ELF-1 (cell line): ENCODE measurements around the gene PCSK5.
"Not testable (repeated sequence)": the region's sequence is repeated elsewhere in the genome, so short reads cannot be mapped to it uniquely, and the experiment has no call there.

Experiments
- DNase-seq: peaks from one replicate; pipeline ENCODE4 v3.0.0-alpha.2; 2016; ENCODE audit warnings: low read depth, low spot score

The PCSK5 gene

DNA sequence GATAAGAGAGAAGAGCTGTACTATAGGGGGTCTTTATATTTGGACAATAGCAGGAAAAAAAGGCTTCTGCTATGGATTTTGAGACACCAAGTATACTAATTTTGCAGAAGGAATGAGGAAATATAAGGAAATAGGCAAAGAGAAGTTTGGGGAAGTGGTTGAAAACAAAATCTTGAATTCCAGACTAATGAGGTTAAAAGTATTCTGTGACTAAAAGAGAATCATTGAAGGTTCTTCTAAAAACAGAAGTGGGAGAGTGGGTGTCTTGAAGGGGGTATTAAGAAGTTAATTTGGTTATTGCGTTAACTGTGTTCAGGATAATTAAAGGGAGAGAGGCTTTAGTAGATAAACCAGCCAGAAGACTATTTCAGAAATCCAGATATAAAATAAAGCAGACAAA is 355.0 kb downstream of the PCSK5 start:
- DNase-seq, result no peak

DNA sequence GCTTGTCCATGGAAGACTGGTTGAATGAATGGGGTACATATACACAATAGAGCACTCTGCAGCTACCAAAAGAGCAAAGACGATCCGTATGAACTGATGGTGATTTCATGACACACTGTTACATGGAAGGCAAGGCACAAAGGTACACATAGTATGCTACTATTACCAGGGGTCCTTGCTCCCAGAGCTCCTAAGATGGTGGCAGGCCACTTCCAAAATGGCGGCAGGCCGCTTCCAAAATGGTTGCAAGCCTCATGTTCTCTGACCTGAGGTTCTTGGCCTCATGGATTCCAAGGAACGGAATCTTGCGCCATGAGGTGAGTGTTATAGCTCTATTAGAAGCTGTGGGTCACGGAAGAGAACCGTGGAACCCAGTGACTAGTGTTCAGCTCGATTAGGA is 356.2 kb downstream of the PCSK5 start:
- DNase-seq, result no peak

DNA sequence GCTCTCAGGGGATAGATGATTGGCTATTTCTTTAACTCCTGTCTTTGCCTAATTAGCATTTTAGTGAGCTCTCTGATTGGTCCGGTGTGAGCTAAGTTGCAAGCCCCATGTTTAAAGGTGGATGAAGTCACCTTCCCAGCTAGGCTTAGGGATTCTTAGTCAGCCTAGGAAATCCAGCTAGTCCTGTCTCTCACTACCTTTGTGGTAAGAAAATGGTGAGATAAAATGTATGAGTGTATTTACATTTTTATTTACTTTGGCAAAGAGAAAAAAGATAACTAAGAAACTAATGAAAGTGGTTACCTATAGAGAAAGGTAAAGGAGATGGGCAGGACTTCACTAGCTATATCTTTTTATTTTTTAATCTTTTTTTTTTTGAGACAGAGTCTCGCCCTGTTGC is 357.0 kb downstream of the PCSK5 start:
- no peak for DNase-seq

DNA sequence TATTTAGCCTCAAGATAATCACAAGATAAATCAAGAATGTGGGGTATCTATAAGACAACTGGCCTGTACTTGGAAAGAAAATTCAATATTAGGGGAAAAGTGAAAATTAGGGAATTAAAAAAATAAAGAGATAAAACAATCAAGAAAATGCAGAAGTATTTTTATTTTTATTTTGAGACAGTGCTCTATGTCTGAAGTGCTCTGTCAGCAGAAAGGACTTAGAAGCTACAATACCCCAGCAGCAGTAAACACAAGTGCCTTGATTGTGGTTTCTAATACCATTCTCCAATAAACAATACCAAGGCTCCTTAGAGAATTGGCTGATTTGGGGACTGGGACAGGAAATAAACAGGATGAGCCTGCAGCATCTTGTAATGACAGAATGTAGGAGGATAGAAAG is 358.8 kb downstream of the PCSK5 start:
- DNase-seq, result no peak

DNA sequence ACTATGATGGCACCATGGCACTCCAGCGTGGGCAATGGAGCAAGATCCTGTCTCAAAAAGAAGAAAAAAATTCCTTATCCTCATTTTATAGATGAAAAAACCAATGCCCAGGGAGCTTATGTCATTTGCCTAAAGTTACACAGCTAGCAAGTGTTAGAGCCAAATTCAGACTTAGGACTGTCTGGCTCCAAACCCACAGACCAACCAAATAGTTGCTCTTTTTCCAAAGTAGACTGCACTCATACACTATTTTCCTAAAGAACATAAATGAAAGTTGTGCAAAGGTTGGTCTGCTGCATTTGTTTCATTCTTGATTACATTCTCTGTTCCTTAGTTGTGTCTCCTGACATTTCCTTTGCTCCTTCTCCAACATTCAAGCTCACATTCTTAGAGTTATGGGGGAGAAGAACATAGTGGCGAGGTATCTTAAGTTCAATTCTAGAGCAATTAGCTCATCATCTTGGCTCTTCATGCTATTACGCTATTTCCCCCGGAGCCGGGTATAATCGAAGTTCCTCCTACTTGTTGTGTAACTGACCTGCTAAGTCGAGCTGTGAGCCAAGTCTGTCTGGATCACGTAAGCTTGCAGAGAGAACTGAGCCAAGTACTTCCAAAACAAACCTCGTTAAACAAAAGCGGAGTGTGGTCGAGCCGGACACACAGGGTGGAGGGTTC is 365.4 kb downstream of the PCSK5 start:
- DNase-seq, result no peak

GRCh38 chr9:76257311-76257710 is 366.8 kb downstream of the PCSK5 start:
- DNase-seq, result no peak

GRCh38 chr9:76266649-76267283 is 376.3 kb downstream of the PCSK5 start:
- peak; percentile 9 for DNase-seq

- DNase-seq, result no peak
These were observed 376.8 kb downstream of the PCSK5 start for GRCh38 chr9:76267284-76267652.

DNA sequence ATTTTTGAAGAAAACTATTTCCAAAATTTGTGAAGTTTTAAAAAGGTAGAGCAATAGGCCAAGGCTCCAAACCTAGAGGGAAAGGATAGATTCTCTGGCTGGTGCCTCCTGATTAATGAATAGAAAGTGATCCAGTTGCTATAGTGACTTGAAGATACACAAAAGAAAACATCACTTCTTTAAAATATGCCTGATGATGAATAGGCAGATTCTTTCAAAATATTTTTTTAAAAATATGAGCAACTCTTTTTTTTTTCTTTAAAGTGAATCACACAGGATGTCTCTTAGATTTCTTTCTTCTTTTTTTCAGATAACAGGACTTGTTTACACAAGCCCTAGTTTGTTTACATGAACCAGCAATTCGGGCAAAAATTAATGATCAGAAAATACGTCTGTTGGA is 379.3 kb downstream of the PCSK5 start:
- DNase-seq, result no peak

DNA sequence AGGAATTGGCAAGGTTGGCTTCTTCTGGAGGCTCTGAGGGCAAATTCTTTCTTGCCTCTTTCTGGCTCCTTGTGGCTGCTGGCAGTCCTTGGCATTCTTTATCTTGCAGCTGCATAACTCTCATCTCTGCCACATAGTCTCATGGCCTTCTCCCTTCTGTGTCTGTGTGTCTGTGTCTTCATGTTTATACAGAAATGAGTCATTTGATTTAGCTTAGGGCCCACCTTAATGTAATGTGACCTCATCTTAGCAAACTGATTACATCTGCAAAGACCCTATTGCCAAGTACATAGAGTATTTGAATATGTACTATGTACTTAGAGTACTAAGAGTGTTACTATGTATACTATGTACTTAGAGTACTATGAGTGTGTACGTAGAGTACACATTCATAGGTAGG is 381.3 kb downstream of the PCSK5 start:
- DNase-seq, result no peak

DNA sequence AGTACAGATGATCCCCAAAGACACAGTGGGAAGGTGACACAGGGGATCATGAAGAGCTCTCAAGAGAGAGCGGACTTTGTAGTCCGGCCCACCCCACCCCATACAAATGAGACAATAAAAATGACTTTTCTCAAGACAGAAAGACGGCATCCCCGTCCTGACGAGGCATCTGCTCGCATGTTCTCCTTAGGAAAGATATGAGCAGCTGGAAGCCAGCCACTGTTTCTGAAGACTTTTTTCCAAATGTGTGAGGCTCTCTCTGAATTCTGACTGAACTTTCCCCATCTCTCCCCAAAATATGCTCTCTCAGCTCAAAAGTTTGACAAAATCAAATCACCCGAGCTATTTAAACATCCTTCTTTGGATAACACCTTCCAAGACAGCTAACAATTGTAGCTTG is 398.6 kb downstream of the PCSK5 start:
- DNase-seq, result no peak

- no peak for DNase-seq
These were observed 399.2 kb downstream of the PCSK5 start for GRCh38 chr9:76289703-76290102.

DNA sequence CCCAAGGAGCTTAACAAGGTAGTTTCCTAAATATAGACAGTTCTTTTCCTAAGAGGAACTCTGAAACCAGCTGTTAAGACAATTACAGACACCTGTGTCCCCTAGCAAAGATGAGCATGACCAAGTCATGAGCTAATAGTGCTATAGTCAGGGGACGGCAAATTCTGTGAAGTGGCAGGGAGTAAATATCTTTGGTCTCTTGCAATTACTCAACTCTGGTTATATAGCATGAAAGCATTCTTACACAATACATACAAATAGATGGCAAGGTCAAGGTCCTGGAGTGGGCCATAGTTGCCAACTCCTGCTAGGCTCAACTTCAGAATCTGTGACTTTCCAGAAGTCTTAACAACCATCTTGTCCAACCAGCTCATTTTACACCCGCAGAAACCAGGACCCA is 400.1 kb downstream of the PCSK5 start:
- no peak for DNase-seq

- DNase-seq, result no peak
These were observed 401.8 kb downstream of the PCSK5 start for GRCh38 chr9:76292246-76292645.

DNA sequence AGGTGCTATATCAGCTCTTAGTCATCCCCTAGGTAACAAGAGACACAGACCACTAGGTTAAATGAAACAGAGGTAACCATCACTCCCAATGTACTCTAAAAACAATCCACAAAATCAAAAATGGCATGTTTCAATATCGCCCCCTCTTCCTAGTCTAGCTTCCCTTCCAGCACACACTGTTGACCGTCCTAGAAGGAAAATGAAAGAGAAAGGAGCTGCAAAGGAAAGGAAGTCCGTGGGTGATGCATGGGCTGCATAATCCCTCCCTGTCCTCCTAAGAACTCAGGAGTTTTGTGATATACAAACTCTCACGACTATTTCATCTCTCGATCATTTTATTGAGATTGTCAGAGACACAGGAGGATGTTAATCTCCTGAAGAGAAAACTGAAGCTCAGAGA is 402.2 kb downstream of the PCSK5 start:
- DNase-seq, result no peak

DNA sequence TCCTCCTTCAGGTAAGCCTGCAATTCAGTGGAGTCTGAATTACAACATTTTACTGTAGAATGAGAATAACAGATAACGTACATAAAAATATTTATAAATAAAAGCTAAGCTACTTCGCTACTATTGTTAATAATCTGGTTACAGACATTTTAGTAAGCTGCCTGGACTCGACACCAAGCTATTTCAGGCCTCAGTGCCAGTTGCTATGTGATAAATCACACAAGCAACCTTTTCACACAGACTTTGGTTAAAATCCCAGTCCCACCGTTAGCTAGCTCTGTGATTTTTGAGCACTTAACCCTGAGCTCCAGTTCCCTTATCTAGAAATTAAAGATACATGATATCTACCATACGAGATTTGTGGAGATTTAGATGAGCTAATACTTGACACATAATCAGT is 403.8 kb downstream of the PCSK5 start:
- no peak for DNase-seq

DNA sequence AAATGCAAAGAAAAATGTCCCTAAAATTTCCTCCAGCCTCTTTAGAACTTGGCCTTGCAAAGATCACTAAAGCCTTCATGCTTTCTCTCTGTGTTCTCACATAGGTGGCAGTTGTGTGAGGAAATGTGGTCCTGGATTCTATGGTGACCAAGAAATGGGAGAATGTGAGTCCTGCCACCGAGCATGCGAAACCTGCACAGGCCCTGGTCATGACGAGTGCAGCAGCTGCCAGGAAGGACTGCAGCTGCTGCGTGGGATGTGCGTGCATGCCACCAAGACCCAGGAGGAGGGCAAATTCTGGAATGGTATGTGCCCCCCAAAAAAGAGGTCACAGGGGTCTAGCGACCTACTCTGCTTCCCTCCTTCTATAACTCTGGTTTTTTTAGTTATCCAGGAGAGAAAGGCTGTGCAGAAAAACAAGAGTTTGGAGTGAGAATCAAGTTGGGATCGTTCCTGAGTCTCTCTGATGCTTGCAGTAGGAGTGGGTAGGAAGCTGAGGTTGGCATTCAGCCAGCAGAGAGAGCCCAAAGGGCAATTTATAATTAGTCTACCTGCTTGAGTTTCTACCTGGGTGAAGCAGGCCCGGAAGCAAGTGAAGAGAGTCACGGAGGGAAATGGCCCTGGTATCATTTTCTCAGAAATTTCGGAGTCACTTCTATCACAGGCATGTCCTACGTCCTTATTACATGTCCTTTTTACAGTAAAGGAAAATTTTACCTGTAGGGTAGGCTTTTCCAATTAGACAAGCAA is 406.3 kb downstream of the PCSK5 start:
- DNase-seq, result no peak

GRCh38 chr9:76297721-76298239 is 407.3 kb downstream of the PCSK5 start:
- no peak for DNase-seq

GRCh38 chr9:76298521-76299144 is 408.2 kb downstream of the PCSK5 start:
- no peak for DNase-seq

DNA sequence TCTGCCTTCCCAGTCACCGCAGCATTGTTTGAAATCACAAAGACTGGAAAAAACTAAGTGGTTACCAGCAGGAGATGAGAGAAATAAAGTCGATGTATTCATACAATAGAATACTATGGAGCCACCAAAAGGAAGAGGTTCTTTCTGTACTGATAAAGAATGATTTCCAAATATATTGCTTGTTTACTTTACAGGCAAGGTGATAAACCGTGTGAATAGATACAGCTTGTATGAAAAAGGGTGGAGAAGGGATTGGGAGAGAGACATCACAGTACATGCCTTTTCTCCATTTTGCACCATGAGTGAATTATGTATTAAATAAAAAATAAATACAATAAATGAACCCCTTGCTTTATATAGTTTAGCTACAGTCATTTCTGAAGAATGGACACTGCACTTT is 412.1 kb downstream of the PCSK5 start:
- DNase-seq, result no peak

GRCh38 chr9:76302947-76303550 is 412.6 kb downstream of the PCSK5 start:
- DNase-seq, result no peak

DNA sequence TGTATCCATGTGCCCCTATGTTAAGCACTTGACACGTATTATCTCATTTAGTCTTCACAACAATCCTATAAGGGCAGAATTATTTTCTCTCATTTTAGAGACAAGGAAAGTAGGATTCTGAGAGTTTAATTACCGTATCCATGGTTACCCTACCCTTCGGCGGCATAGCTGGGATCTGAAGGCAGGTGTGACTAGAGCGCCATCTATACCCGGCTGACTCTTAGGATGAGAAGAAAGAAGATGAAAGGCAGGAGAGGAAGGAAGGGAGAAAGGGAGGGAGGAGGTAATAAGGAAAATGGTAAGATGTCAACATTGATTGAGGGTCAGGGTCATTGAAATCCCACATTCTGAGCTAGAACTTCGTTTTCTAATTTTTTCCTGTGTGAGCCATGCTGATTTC is 416.6 kb downstream of the PCSK5 start:
- not testable (repeated sequence) for DNase-seq
